BJ (cell line): ENCODE data around the gene SLC22A1. TPM values are rescaled to one million over a fixed set of nuclear protein-coding genes. Genes with fewer than 3 reads are reported as not detected.
"Not testable (repeated sequence)": the region's sequence is repeated elsewhere in the genome, so short reads cannot be mapped to it uniquely, and the experiment has no call there.

Experiments
- CTCF ChIA-PET: fragments of 350-600 bp; formaldehyde crosslinking; extraction: SDS; loops from one replicate; lab custom pipeline; 2021; ENCODE audit warnings: antibody characterized with exemption, inconsistent platforms; lab: Yijun Ruan, JAX
- POLR2A ChIA-PET: fragments of 300-600 bp; sonication (Branson Sonifier 250); formaldehyde crosslinking; extraction: SDS; loops from one replicate; lab custom pipeline; 2021; ENCODE audit warnings: antibody characterized with exemption; lab: Charles Lee
- DNase-seq: peaks from one replicate; pipeline ENCODE4 v3.0.0-alpha.2; 2011; ENCODE audit warnings: low read depth
- H3K27me3 ChIP-seq: 2 replicates; pipeline ENCODE4 v1.6.0; 2011; ENCODE audit warnings: low read length; ENCODE audit not compliant: control insufficient read depth, insufficient read depth
- H3K36me3 ChIP-seq: 2 replicates; pipeline ENCODE4 v1.5.1; 2011; ENCODE audit warnings: low read length; ENCODE audit not compliant: control insufficient read depth, insufficient read depth
- H3K4me3 ChIP-seq: 2 replicates; pipeline ENCODE4 v1.5.1; 2011; ENCODE audit warnings: low read depth, mild to moderate bottlenecking, control low read depth, low read length
- CTCF ChIP-seq: IDR thresholded peaks from 2 replicates; pipeline ENCODE4 v1.5.1; 2011; ENCODE audit warnings: low read depth, mild to moderate bottlenecking, control low read depth, inconsistent platforms, low read length, moderate library complexity; ENCODE audit not compliant: insufficient read depth
- polyA plus RNA-seq: library from polyadenylated mRNA; depleted of rRNA; stranded (reverse); fragments of >200 nt; gene quantifications from 2 replicates; pipeline ENCODE4 v1.2.3, GENCODE V29; 2011

The SLC22A1 gene
- polyA plus RNA-seq, 1 experiment = 0.11 TPM

GRCh38 chr6:160088784-160089533, 32.7 kb upstream of the SLC22A1 start:
- no peaks in the 10 kb centered on the region for H3K27me3 ChIP-seq
- no peak for DNase-seq
- CTCF ChIA-PET = interaction anchor here (0.6 to 5.1 kb wide), 32 partner anchors 10 to 445 kb away, joined by 3 to 90 read pairs (median 4); no protein-coding TSS in a partner anchor
- POLR2A ChIA-PET = interaction anchor here (0.5 to 0.6 kb wide), 2 partner anchors 136 to 186 kb away, joined by 3 read pairs; no protein-coding TSS in a partner anchor
- TF ChIP-seq CTCF = no peak
- H3K36me3 ChIP-seq = peaks cover 29% of the 10 kb centered on the region
- no peak overlapping the region for H3K4me3 ChIP-seq

GRCh38 chr6:160089534-160089897, 32.1 kb upstream of the SLC22A1 start:
- no peak for TF ChIP-seq CTCF
- no peaks in the 10 kb centered on the region for H3K27me3 ChIP-seq
- no peak overlapping the region for H3K4me3 ChIP-seq
- no peak for DNase-seq
- ChIA-PET CTCF (interaction anchor here (1.5 to 5.1 kb wide), 8 partner anchors 9 to 445 kb away, joined by 3 to 90 read pairs (median 10); no protein-coding TSS in a partner anchor), POLR2A (no interaction called here)
- H3K36me3 ChIP-seq = peaks cover 27% of the 10 kb centered on the region

- H3K4me3 ChIP-seq, DNase-seq, POLR2A ChIA-PET, H3K27me3 ChIP-seq: not testable (repeated sequence)
- CTCF ChIA-PET = interaction anchor here (5.1 kb wide), 1 partner anchor 365 kb away, joined by 90 read pairs; no protein-coding TSS in a partner anchor
- H3K36me3 ChIP-seq = peaks cover 22% of the 10 kb centered on the region
Observed at GRCh38 chr6:160090442-160091239, 31.0 kb upstream of the SLC22A1 start.

GRCh38 chr6:160092176-160092575, 29.4 kb upstream of the SLC22A1 start:
- H3K27me3 ChIP-seq, DNase-seq, POLR2A ChIA-PET, H3K4me3 ChIP-seq: not testable (repeated sequence)
- CTCF ChIA-PET = interaction anchor here (1.0 kb wide), 1 partner anchor 364 kb away, joined by 5 read pairs; no protein-coding TSS in a partner anchor
- peaks cover 20% of the 10 kb centered on the region for H3K36me3 ChIP-seq

GRCh38 chr6:160092602-160093001, 29.0 kb upstream of the SLC22A1 start:
- ChIA-PET POLR2A (no interaction called here), CTCF (interaction anchor here (1.0 kb wide), 1 partner anchor 363 kb away, joined by 5 read pairs; no protein-coding TSS in a partner anchor)
- TF ChIP-seq CTCF = no peak
- Histone ChIP-seq H3K36me3 (peaks cover 20% of the 10 kb centered on the region), H3K4me3 (no peak overlapping the region), H3K27me3 (no peaks in the 10 kb centered on the region)
- DNase-seq = no peak

- Histone ChIP-seq H3K36me3 (peaks cover 22% of the 10 kb centered on the region), H3K27me3 (no peaks in the 10 kb centered on the region), H3K4me3 (no peak overlapping the region)
- POLR2A ChIA-PET = no interaction called here
- no peak for DNase-seq
- CTCF ChIA-PET = interaction anchor here (1.0 kb wide), 2 partner anchors 229 to 363 kb away, joined by 3 to 5 read pairs; no protein-coding TSS in a partner anchor
- no peak for TF ChIP-seq CTCF
Observed at GRCh38 chr6:160093061-160093460, 28.6 kb upstream of the SLC22A1 start.
